ENCODE data around the gene NDNF.

DNA sequence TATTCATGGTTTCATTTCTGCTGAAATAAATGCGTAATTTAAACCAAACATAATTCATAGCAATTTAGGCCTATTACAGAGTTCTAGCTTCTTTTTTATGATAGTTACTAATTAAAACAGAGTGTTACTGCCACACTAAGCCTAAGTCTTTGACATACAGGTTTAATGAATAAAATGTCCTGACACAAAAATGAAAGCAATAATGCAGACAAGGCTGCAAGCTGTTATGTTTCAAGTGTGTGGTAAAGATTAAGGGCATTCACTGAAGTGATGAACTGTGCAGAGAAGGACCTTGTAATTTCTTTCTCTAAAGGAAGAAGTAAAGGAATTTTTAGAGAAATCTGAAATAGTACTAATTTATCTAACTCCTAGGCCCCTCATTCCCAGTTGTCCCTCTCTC, 2.9 kb downstream of the NDNF start:
- TF ChIP-seq CTCF (IDR thresholded peaks at IDR 0.05) (no peak), POLR2AphosphoS5 (IDR thresholded peaks at IDR 0.05) (no peak), POLR2A (IDR thresholded peaks at IDR 0.05) (no peak)
